Kidney capillary endothelial cell (primary cell): ENCODE data around the gene SLC25A30.
"Not testable (repeated sequence)": the region's sequence is repeated elsewhere in the genome, so short reads cannot be mapped to it uniquely, and the experiment has no call there.

ENCODE experiments used
- DNase-seq: peaks from one replicate; pipeline ENCODE4 v3.0.0-alpha.2; 2018; ENCODE audit warnings: low spot score

SLC25A30 gene

GRCh38 chr13:45391926-45392325 is 26.2 kb downstream of the SLC25A30 start:
- no peak for DNase-seq

GRCh38 chr13:45391128-45391527 is 27.0 kb downstream of the SLC25A30 start:
- not testable (repeated sequence) for DNase-seq

- DNase-seq = not testable (repeated sequence)
These were observed 27.8 kb downstream of the SLC25A30 start for GRCh38 chr13:45390348-45390747.

- no peak for DNase-seq
These were observed 29.5 kb downstream of the SLC25A30 start for GRCh38 chr13:45388664-45389063.

GRCh38 chr13:45386892-45387575 is 31.1 kb downstream of the SLC25A30 start:
- DNase-seq = not testable (repeated sequence)

- no peak for DNase-seq
These were observed 32.1 kb downstream of the SLC25A30 start for GRCh38 chr13:45385907-45386553.

- no peak for DNase-seq
These were observed 32.9 kb downstream of the SLC25A30 start for GRCh38 chr13:45385320-45385719.

GRCh38 chr13:45384474-45385174 is 33.5 kb downstream of the SLC25A30 start:
- no peak for DNase-seq

GRCh38 chr13:45382739-45383138 is 35.4 kb downstream of the SLC25A30 start:
- not testable (repeated sequence) for DNase-seq

GRCh38 chr13:45381196-45381595 is 37.0 kb downstream of the SLC25A30 start:
- no peak for DNase-seq

GRCh38 chr13:45380708-45381107 is 37.5 kb downstream of the SLC25A30 start:
- DNase-seq = not testable (repeated sequence)

GRCh38 chr13:45379516-45379915 is 38.7 kb downstream of the SLC25A30 start:
- not testable (repeated sequence) for DNase-seq

GRCh38 chr13:45378786-45379185 is 39.4 kb downstream of the SLC25A30 start:
- not testable (repeated sequence) for DNase-seq

GRCh38 chr13:45377314-45377713 is 40.9 kb downstream of the SLC25A30 start:
- DNase-seq = not testable (repeated sequence)

- not testable (repeated sequence) for DNase-seq
These were observed 41.5 kb downstream of the SLC25A30 start for GRCh38 chr13:45376651-45377050.

GRCh38 chr13:45374917-45375316 is 43.3 kb downstream of the SLC25A30 start:
- DNase-seq = no peak

GRCh38 chr13:45373162-45373547 is 45.0 kb downstream of the SLC25A30 start:
- DNase-seq = no peak

GRCh38 chr13:45372189-45373161 is 45.7 kb downstream of the SLC25A30 start:
- no peak for DNase-seq

GRCh38 chr13:45370922-45371406 is 47.2 kb downstream of the SLC25A30 start:
- peak; percentile 59 for DNase-seq

GRCh38 chr13:45369116-45369515 is 49.1 kb downstream of the SLC25A30 start:
- no peak for DNase-seq

GRCh38 chr13:45368571-45368970 is 49.6 kb downstream of the SLC25A30 start:
- no peak for DNase-seq

GRCh38 chr13:45368005-45368404 is 50.2 kb downstream of the SLC25A30 start:
- DNase-seq = no peak
